Activated CD4-positive, CD25-positive, alpha-beta regulatory T cell treated with anti-CD3 and anti-CD28 coated beads, Interleukin-2, amount 50 U/mL, for 72 hours (primary cell): ENCODE measurements around the gene PRKAG2.
"Not testable (repeated sequence)": the region's sequence is repeated elsewhere in the genome, so short reads cannot be mapped to it uniquely, and the experiment has no call there.

Experiments used
- DNase-seq: peaks from one replicate; pipeline ENCODE4 v3.0.0; 2021

PRKAG2 gene

GRCh38 chr7:151599401-151600227, 277.3 kb downstream of the PRKAG2 start:
- DNase-seq = no peak

- DNase-seq = no peak
Observed at GRCh38 chr7:151597541-151598444, 279.1 kb downstream of the PRKAG2 start.

GRCh38 chr7:151595702-151596350, 281.1 kb downstream of the PRKAG2 start:
- no peak for DNase-seq

- DNase-seq = no peak
Observed at GRCh38 chr7:151592868-151593486, 283.9 kb downstream of the PRKAG2 start.

- DNase-seq = no peak
Observed at GRCh38 chr7:151592330-151592729, 284.6 kb downstream of the PRKAG2 start.

GRCh38 chr7:151591866-151592265, 285.0 kb downstream of the PRKAG2 start:
- DNase-seq = no peak

- no peak for DNase-seq
Observed at GRCh38 chr7:151590850-151591771, 285.8 kb downstream of the PRKAG2 start.

GRCh38 chr7:151590071-151590849, 286.7 kb downstream of the PRKAG2 start:
- DNase-seq = no peak

- no peak for DNase-seq
Observed at GRCh38 chr7:151588982-151589381, 287.9 kb downstream of the PRKAG2 start.

- DNase-seq = no peak
Observed at GRCh38 chr7:151586531-151587260, 290.2 kb downstream of the PRKAG2 start.

GRCh38 chr7:151585744-151586393, 291.0 kb downstream of the PRKAG2 start:
- DNase-seq = no peak

- no peak for DNase-seq
Observed at GRCh38 chr7:151581741-151582140, 295.2 kb downstream of the PRKAG2 start.

- DNase-seq = no peak
Observed at GRCh38 chr7:151579644-151580043, 297.3 kb downstream of the PRKAG2 start.

- DNase-seq = no peak
Observed at GRCh38 chr7:151575410-151575809, 301.5 kb downstream of the PRKAG2 start.

- not testable (repeated sequence) for DNase-seq
Observed at GRCh38 chr7:151573046-151573445, 303.9 kb downstream of the PRKAG2 start.

GRCh38 chr7:151572136-151572535, 304.8 kb downstream of the PRKAG2 start:
- no peak for DNase-seq

GRCh38 chr7:151571471-151571870, 305.4 kb downstream of the PRKAG2 start:
- DNase-seq = no peak

- DNase-seq = no peak
Observed at GRCh38 chr7:151570366-151570915, 306.5 kb downstream of the PRKAG2 start.
